ENCODE data around the gene SUGCT. TPM values are rescaled to one million over a fixed set of nuclear protein-coding genes. Genes with fewer than 3 reads are reported as not detected.

The SUGCT gene
- total RNA-seq, 1 donor from 2014 or later = 1.6 TPM

DNA sequence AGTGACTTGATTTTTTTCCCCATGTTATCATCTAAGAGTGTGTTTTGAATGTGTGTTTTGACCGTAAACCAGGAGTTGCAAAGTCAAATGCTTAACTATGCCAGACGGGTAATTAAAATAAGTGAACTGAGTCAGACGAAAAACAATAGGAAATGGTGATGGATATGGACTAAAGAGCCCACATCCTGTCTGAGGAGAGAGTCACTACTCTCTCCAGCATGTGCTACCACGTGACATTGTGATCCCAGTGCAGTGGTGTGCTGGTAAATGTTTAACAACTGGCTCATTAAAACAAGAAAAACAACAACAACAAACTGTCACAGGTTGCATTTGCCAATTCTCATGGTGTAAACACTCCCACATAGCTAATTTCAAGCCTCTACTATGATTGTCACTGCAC is 164.3 kb downstream of the SUGCT start:
- no peak overlapping the region for H3K27ac Mint-ChIP-seq (ENCODE audit: unreplicated experiment)

GRCh38 chr7:40300146-40300670 is 165.4 kb downstream of the SUGCT start:
- peaks cover 1% of the 10 kb centered on the region for H3K27me3 Mint-ChIP-seq (ENCODE audit: unreplicated experiment)
- H3K4me1 Mint-ChIP-seq (ENCODE audit: unreplicated experiment) = peaks cover 20% of the 10 kb centered on the region
- H3K9me3 Mint-ChIP-seq (ENCODE audit: unreplicated experiment) = no peaks in the 10 kb centered on the region
- no peak overlapping the region for H3K4me3 Mint-ChIP-seq (ENCODE audit: unreplicated experiment)
- TF ChIP-seq CTCF (IDR thresholded peaks at IDR 0.05; ENCODE audit: unreplicated experiment) = no peak
- no peak for DNase-seq (ENCODE audit: low spot score)
- no peak overlapping the region for H3K27ac Mint-ChIP-seq (ENCODE audit: unreplicated experiment)
- H3K36me3 Mint-ChIP-seq (ENCODE audit: low read depth, unreplicated experiment) = no peaks in the 10 kb centered on the region

More for the DNA sequence above, 164.3 kb downstream of the SUGCT start:
- Mint-ChIP-seq H3K4me3 (ENCODE audit: unreplicated experiment) (no peak overlapping the region), H3K36me3 (ENCODE audit: low read depth, unreplicated experiment) (no peaks in the 10 kb centered on the region), H3K4me1 (ENCODE audit: unreplicated experiment) (peaks cover 16% of the 10 kb centered on the region), H3K9me3 (ENCODE audit: unreplicated experiment) (no peaks in the 10 kb centered on the region), H3K27me3 (ENCODE audit: unreplicated experiment) (peaks cover 1% of the 10 kb centered on the region)
- DNase-seq (ENCODE audit: low spot score) = no peak
- TF ChIP-seq CTCF (IDR thresholded peaks at IDR 0.05; ENCODE audit: unreplicated experiment) = no peak

DNA sequence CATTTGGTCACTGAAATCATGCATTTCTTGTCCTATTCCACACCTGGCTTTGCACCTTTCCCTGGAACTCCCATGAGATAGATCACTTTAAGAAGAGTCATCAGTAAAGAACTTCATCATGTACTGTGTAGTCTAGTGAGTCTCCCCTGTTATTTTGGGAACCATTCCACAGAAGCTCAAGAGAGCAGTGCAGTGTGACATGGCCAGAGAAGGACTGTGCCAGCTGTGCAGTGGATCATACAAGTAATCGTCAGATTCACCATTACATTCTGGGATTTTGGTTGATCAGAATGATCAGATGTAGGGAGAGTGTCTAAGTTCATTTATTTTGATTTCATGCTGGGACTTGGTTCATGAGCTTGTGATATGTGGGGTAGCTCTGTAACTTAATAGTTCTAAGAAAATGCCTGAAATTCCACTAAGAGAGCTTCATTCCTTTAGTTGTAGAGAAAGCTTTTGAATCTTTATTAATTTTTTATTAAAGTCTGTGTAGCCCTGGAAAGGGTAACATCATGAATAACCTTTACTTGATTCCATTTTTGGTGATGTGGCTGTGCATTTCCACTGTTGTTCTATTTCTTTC is 166.8 kb downstream of the SUGCT start:
- H3K27ac Mint-ChIP-seq (ENCODE audit: unreplicated experiment) = no peak overlapping the region
- no peak for TF ChIP-seq CTCF (IDR thresholded peaks at IDR 0.05; ENCODE audit: unreplicated experiment)
- no peak overlapping the region for H3K4me3 Mint-ChIP-seq (ENCODE audit: unreplicated experiment)
- no peaks in the 10 kb centered on the region for H3K27me3 Mint-ChIP-seq (ENCODE audit: unreplicated experiment)
- no peaks in the 10 kb centered on the region for H3K36me3 Mint-ChIP-seq (ENCODE audit: low read depth, unreplicated experiment)
- DNase-seq (ENCODE audit: low spot score) = no peak
- H3K4me1 Mint-ChIP-seq (ENCODE audit: unreplicated experiment) = peaks cover 27% of the 10 kb centered on the region
- no peaks in the 10 kb centered on the region for H3K9me3 Mint-ChIP-seq (ENCODE audit: unreplicated experiment)

DNA sequence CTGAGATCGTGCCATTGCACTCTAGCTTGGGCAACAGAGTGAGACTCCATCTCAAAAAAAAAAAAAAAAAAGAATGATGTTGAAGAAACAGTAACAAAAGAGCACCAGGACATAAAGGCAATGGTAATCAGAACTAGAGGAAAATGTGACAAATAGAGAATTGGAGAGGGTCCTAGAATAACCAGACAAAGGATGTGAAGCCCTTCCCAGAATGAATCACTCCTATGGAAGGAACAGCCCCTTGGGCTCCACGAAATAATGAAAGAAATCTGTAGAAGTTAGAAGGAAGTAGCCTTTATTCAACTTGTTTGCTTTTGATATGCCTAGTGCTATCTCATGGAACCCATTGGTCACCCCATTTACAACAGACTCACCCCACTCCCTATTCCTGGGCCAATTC is 169.2 kb downstream of the SUGCT start:
- no peak for TF ChIP-seq CTCF (IDR thresholded peaks at IDR 0.05; ENCODE audit: unreplicated experiment)
- Mint-ChIP-seq H3K4me1 (ENCODE audit: unreplicated experiment) (peaks cover 14% of the 10 kb centered on the region), H3K27ac (ENCODE audit: unreplicated experiment) (no peak overlapping the region), H3K9me3 (ENCODE audit: unreplicated experiment) (no peaks in the 10 kb centered on the region), H3K27me3 (ENCODE audit: unreplicated experiment) (no peaks in the 10 kb centered on the region), H3K36me3 (ENCODE audit: low read depth, unreplicated experiment) (no peaks in the 10 kb centered on the region), H3K4me3 (ENCODE audit: unreplicated experiment) (no peak overlapping the region)
- no peak for DNase-seq (ENCODE audit: low spot score)

DNA sequence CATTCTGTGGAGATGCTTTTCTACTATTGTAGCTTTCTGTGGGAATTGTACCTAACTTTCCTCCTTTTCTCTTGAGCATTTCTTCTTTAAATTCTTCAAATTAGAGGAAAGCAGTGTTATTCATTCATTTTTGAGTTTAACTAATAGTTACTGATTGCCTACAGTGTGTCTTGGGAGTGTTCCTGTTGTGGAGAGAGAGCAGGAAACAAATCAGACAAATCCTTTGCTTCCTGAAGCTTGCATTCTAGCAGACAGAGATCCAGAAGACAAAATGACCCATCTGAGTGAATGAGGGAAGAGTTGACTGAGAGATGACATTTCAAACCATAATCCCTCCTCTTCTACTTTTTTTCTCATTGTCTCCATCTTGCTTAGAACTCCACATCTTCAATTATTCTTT is 170.4 kb downstream of the SUGCT start:
- no peak overlapping the region for H3K4me3 Mint-ChIP-seq (ENCODE audit: unreplicated experiment)
- H3K36me3 Mint-ChIP-seq (ENCODE audit: low read depth, unreplicated experiment) = no peaks in the 10 kb centered on the region
- no peaks in the 10 kb centered on the region for H3K27me3 Mint-ChIP-seq (ENCODE audit: unreplicated experiment)
- no peak overlapping the region for H3K27ac Mint-ChIP-seq (ENCODE audit: unreplicated experiment)
- H3K9me3 Mint-ChIP-seq (ENCODE audit: unreplicated experiment) = no peaks in the 10 kb centered on the region
- H3K4me1 Mint-ChIP-seq (ENCODE audit: unreplicated experiment) = peaks cover 16% of the 10 kb centered on the region
- no peak for DNase-seq (ENCODE audit: low spot score)
- no peak for TF ChIP-seq CTCF (IDR thresholded peaks at IDR 0.05; ENCODE audit: unreplicated experiment)

Data from endothelial cell (in vitro differentiated cells).